ENCODE data around the gene ITIH5. TPM values are rescaled to one million over a fixed set of nuclear protein-coding genes. Genes with fewer than 3 reads are reported as not detected.

Gene ITIH5
- polyA plus RNA-seq, 3 donors = not detected

DNA sequence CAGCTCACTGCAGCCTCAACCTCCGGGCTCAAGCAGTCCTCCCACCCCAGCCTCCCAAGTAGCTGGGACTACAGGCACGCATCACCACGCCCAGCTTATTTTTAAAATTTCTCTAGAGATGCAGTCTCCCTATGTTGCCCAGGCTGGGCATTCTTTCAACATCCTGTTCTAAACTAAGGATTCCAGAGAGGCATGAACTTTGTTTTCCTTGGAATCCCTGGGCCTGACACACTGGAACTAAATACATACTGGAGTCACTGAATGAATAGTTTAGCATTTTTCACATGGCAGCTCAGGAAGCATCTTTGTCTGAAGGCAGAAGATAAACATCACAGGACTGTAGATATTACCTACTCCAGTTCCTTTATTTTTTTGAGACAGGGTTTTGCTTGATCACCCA lies 108.7 kb downstream of the ITIH5 start:
- no peak overlapping the region for H2AFZ ChIP-seq (ENCODE audit: insufficient read depth, low read depth, low read length, poor library complexity, severe bottlenecking)
- Mint-ChIP-seq H3K27ac (no peak overlapping the region), H3K9me3 (peaks cover 0 to 1% (median 0%) of the 10 kb centered on the region in 7 donors)

GRCh38 chr10:7553531-7553930 lies 113.2 kb downstream of the ITIH5 start:
- Histone ChIP-seq H3K4me2 (replicated peaks; ENCODE audit: extremely low read depth, low read length, poor library complexity, severe bottlenecking) (no peak overlapping the region), H3K4me1 (ENCODE audit: control insufficient read depth in 1 of 2, insufficient read depth in 2 of 2, low read length in 2 of 2) (no peaks in the 10 kb centered on the region), H3K4me3 (replicated peaks in 1 of 3; ENCODE audit: low read depth in 2 of 3, low read length in 3 of 3) (no peak overlapping the region), H3K79me2 (ENCODE audit: insufficient read depth, low read length) (no peaks in the 10 kb centered on the region), H3K27ac (ENCODE audit: low read depth in 1 of 2, low read length in 2 of 2) (no peak overlapping the region), H3K9me3 (replicated peaks in 1 of 2; ENCODE audit: control insufficient read depth in 1 of 2, insufficient read depth in 1 of 2, low read length in 2 of 2) (no peaks in the 10 kb centered on the region), H3K9ac (ENCODE audit: insufficient read depth, low read length, poor library complexity, severe bottlenecking) (no peak overlapping the region), H2AFZ (ENCODE audit: insufficient read depth, low read depth, low read length, poor library complexity, severe bottlenecking) (no peak overlapping the region), H3K36me3 (replicated peaks in 1 of 2; ENCODE audit: control insufficient read depth in 1 of 2, insufficient read depth in 2 of 2, low read length in 2 of 2) (no peaks in the 10 kb centered on the region), H4K20me1 (ENCODE audit: insufficient read depth, low read length) (no peaks in the 10 kb centered on the region), H3K27me3 (ENCODE audit: control insufficient read depth in 2 of 2, insufficient read depth in 2 of 2, low read length in 2 of 2) (no peaks in the 10 kb centered on the region)
- H3K4me3 Mint-ChIP-seq = no peak overlapping the region
- intact Hi-C loops (cut with micrococcal nuclease) = no loop called here
- H3K27ac Mint-ChIP-seq = peak overlapping the region in 1 of 7 donors; percentile 10
- H3K27me3 Mint-ChIP-seq (ENCODE audit: low read depth in 3 of 3) = peaks cover 2 to 8% (median 4%) of the 10 kb centered on the region in 3 donors
- H3K9me3 Mint-ChIP-seq = peaks cover 0 to 3% (median 0%) of the 10 kb centered on the region in 7 donors
- TF ChIP-seq, protein P1, sequence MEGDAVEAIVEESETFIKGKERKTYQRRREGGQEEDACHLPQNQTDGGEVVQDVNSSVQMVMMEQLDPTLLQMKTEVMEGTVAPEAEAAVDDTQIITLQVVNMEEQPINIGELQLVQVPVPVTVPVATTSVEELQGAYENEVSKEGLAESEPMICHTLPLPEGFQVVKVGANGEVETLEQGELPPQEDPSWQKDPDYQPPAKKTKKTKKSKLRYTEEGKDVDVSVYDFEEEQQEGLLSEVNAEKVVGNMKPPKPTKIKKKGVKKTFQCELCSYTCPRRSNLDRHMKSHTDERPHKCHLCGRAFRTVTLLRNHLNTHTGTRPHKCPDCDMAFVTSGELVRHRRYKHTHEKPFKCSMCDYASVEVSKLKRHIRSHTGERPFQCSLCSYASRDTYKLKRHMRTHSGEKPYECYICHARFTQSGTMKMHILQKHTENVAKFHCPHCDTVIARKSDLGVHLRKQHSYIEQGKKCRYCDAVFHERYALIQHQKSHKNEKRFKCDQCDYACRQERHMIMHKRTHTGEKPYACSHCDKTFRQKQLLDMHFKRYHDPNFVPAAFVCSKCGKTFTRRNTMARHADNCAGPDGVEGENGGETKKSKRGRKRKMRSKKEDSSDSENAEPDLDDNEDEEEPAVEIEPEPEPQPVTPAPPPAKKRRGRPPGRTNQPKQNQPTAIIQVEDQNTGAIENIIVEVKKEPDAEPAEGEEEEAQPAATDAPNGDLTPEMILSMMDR (IDR thresholded peaks at IDR 0.05) = no peak
- 79% methylated on average over 4 of the region's 10 CpGs for WGBS (ENCODE audit: insufficient coverage)
- DNase-seq = no peak
- H3K4me1 Mint-ChIP-seq = no peaks in the 10 kb centered on the region
- no peaks in the 10 kb centered on the region for H3K36me3 Mint-ChIP-seq

More for the DNA sequence above, 108.7 kb downstream of the ITIH5 start:
- H3K79me2 ChIP-seq (ENCODE audit: insufficient read depth, low read length) = no peaks in the 10 kb centered on the region
- no peak overlapping the region for H3K4me3 ChIP-seq (replicated peaks in 1 of 3; ENCODE audit: low read depth in 2 of 3, low read length in 3 of 3)
- H3K4me1 Mint-ChIP-seq = no peaks in the 10 kb centered on the region
- no peak overlapping the region for H3K4me3 Mint-ChIP-seq
- no peaks in the 10 kb centered on the region for H3K36me3 Mint-ChIP-seq
- no peaks in the 10 kb centered on the region for H4K20me1 ChIP-seq (ENCODE audit: insufficient read depth, low read length)
- 100% methylated on average over 2 of the region's 3 CpGs for WGBS (ENCODE audit: insufficient coverage)
- no peak overlapping the region for H3K9ac ChIP-seq (ENCODE audit: insufficient read depth, low read length, poor library complexity, severe bottlenecking)
- no peaks in the 10 kb centered on the region for H3K27me3 ChIP-seq (ENCODE audit: control insufficient read depth in 2 of 2, insufficient read depth in 2 of 2, low read length in 2 of 2)
- no peak overlapping the region for H3K4me2 ChIP-seq (replicated peaks; ENCODE audit: extremely low read depth, low read length, poor library complexity, severe bottlenecking)
- H3K4me1 ChIP-seq (ENCODE audit: control insufficient read depth in 1 of 2, insufficient read depth in 2 of 2, low read length in 2 of 2) = no peaks in the 10 kb centered on the region
- TF ChIP-seq, protein P1 (IDR thresholded peaks at IDR 0.05) = no peak
- intact Hi-C loops (cut with micrococcal nuclease) = no loop called here
- H3K27me3 Mint-ChIP-seq (ENCODE audit: low read depth in 3 of 3) = peaks cover 1 to 9% (median 2%) of the 10 kb centered on the region in 3 donors
- no peaks in the 10 kb centered on the region for H3K36me3 ChIP-seq (replicated peaks in 1 of 2; ENCODE audit: control insufficient read depth in 1 of 2, insufficient read depth in 2 of 2, low read length in 2 of 2)
- H3K27ac ChIP-seq (ENCODE audit: low read depth in 1 of 2, low read length in 2 of 2) = no peak overlapping the region
- DNase-seq = no peak
- no peaks in the 10 kb centered on the region for H3K9me3 ChIP-seq (replicated peaks in 1 of 2; ENCODE audit: control insufficient read depth in 1 of 2, insufficient read depth in 1 of 2, low read length in 2 of 2)
